Testis (tissue), 3 donors: ENCODE measurements around the gene NEK2. TPM values are rescaled to one million over a fixed set of nuclear protein-coding genes. Genes with fewer than 3 reads are reported as not detected.
"Not testable (repeated sequence)": the region's sequence is repeated elsewhere in the genome, so short reads cannot be mapped to it uniquely, and the experiment has no call there.

ENCODE experiments used
- DNase-seq: peaks from one replicate; pipeline ENCODE4 v3.0.0-alpha.2; 2019
- H3K27ac ChIP-seq, 2 donors: fragments of 200-600 bp; sonication (generic); one replicate each; pipeline ENCODE4 v1.5.1; 2019
- H3K27me3 ChIP-seq: fragments of 200-600 bp; sonication (generic); one replicate; pipeline ENCODE4 v1.5.1; 2019
- H3K36me3 ChIP-seq: fragments of 200-600 bp; sonication (generic); one replicate; pipeline ENCODE4 v1.5.1; 2017; ENCODE audit warnings: low read depth; ENCODE audit errors: missing control alignments
- H3K4me1 ChIP-seq: fragments of 200-600 bp; sonication (generic); one replicate; pipeline ENCODE4 v1.5.1; 2019
- H3K4me3 ChIP-seq, 2 donors: fragments of 200-600 bp; sonication (generic); one replicate each; pipeline ENCODE4 v1.5.1; 2017 to 2019
- H3K9me3 ChIP-seq: fragments of 200-600 bp; sonication (generic); one replicate; pipeline ENCODE4 v1.5.1; 2017
- CTCF ChIP-seq, 3 experiments: fragments of 450-650 bp in 2 of 3; fragments of 200-600 bp in 1 of 3; sonication (generic) in 1 of 3; IDR thresholded peaks; one replicate each; pipeline ENCODE4 v1.5.1; 2016 to 2019; ENCODE audit warnings: antibody characterized with exemption in 3 of 3, mild to moderate bottlenecking in 2 of 3, moderate library complexity in 1 of 3
- POLR2A ChIP-seq: fragments of 450-650 bp; IDR thresholded peaks from one replicate; pipeline ENCODE4 v1.6.1; 2017; ENCODE audit warnings: antibody characterized with exemption, mild to moderate bottlenecking, moderate library complexity
- WGBS, 2 donors: methylation state at CpG; one replicate each; pipeline ENCODE4 v1.1.5; 2018; 5-methylcytosine and 5-hydroxymethylcytosine counted together
- intact Hi-C: fragments of 100-400 bp; cut with DNase I; formaldehyde crosslinking; loops from one replicate; pipeline ENCODE4 v1.15.1; 2023; ENCODE audit warnings: low total_unique reads
- polyA plus RNA-seq: library from polyadenylated mRNA; stranded (reverse); fragments of 350-450 nt; fragmentation: Illumina TruSeq; extraction: RNeasy Lipid Tissue Mini Kit (QIAGEN cat#74804); gene quantifications from one replicate; pipeline ENCODE4 v1.2.3, GENCODE V29; 2014; ENCODE audit warnings: low read depth, low replicate concordance; ENCODE audit not compliant: insufficient read depth
- total RNA-seq, 2 donors: library from RNA; depleted of rRNA; stranded (reverse); fragments of >200 nt; gene quantifications; one replicate each; pipeline ENCODE4 v1.2.3, GENCODE V29; 2016

NEK2 gene
- total and polyA plus RNA-seq, 3 donors from 2014 or later, result 40.0 to 126 (median 53.9) TPM

- intact Hi-C loops, result no loop called here
These were observed 10.4 kb upstream of the NEK2 start for GRCh38 chr1:211685823-211686222.

GRCh38 chr1:211684791-211685190, 9.4 kb upstream of the NEK2 start:
- no peak for TF ChIP-seq POLR2A
- no peak for TF ChIP-seq CTCF (IDR thresholded peaks at IDR 0.05)
- H3K4me1 ChIP-seq, result no peaks in the 10 kb centered on the region
- H3K9me3 ChIP-seq, result no peaks in the 10 kb centered on the region
- no peaks in the 10 kb centered on the region for H3K36me3 ChIP-seq
- no peak for DNase-seq
- 66 to 73% methylated on average over 3 of the region's 3 CpGs for WGBS, 2 donors
- H3K4me3 ChIP-seq, result no peak overlapping the region
- intact Hi-C loops, result no loop called here
- no peaks in the 10 kb centered on the region for H3K27me3 ChIP-seq
- no peak overlapping the region for H3K27ac ChIP-seq

More at GRCh38 chr1:211685823-211686222, 10.4 kb upstream of the NEK2 start:
- TF ChIP-seq CTCF (IDR thresholded peaks at IDR 0.05), result no peak
- TF ChIP-seq POLR2A, result no peak
- DNase-seq, result no peak
- H3K27me3 ChIP-seq, result no peaks in the 10 kb centered on the region
- 83 to 88% methylated on average over 7 of the region's 7 CpGs for WGBS, 2 donors
- H3K27ac ChIP-seq, result no peak overlapping the region
- H3K4me1 ChIP-seq, result no peaks in the 10 kb centered on the region
- no peak overlapping the region for H3K4me3 ChIP-seq
- no peaks in the 10 kb centered on the region for H3K9me3 ChIP-seq
- no peaks in the 10 kb centered on the region for H3K36me3 ChIP-seq

- TF ChIP-seq CTCF (IDR thresholded peaks at IDR 0.05), result no peak
- 43 to 50% methylated on average over 3 of the region's 3 CpGs for WGBS, 2 donors
- H3K4me1 ChIP-seq, result no peaks in the 10 kb centered on the region
- DNase-seq, result no peak
- no peak overlapping the region for H3K27ac ChIP-seq
- no peaks in the 10 kb centered on the region for H3K27me3 ChIP-seq
- no peaks in the 10 kb centered on the region for H3K36me3 ChIP-seq
- H3K9me3 ChIP-seq, result no peaks in the 10 kb centered on the region
- intact Hi-C loops, result no loop called here
- H3K4me3 ChIP-seq, result no peak overlapping the region
These were observed 8.9 kb upstream of the NEK2 start for GRCh38 chr1:211684331-211684730.

DNA sequence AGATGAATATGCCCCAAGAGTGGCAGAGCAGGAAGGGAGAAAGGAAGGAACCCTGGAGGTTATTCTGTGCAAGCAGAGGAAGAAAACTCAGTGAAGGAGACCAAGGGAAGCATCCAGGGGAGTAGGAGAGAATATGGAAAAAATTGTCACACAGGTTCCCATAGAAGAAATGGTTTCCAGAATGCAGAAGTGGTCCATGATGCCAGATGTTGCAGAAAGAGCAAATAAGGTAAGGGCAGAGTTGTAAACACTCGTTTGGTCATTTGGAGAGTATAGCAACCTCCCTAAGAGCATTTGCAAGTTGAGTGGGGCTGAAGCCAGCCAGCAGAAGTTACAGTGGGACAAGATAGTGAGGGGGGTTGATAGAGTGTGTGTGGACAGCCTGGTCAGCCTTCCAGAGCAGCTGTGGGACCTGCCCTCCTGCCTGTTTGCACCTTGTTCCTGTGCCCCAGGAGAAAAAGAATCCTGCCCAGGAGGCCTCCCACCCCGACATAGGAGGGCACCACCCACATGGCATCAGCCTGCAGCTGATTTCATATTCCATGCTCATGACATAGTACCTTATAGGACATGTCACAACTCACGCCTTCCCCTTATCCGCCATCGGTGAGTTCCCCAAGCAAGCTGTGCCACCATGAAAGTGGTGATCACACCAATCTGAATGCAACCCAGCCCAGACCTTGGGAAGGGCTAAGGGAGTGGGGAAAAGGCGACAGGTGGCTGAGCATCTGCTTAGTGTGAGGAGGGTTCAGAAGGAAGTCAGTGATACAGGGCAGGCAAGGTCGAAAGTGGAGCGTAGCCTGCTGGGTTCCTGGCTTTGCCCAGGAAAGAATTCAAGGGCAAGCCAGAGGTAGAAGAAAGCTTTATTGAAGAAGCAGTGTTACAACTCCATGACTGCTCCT, 8.2 kb upstream of the NEK2 start:
- H3K27ac ChIP-seq, result no peak overlapping the region
- no peaks in the 10 kb centered on the region for H3K9me3 ChIP-seq
- no peaks in the 10 kb centered on the region for H3K27me3 ChIP-seq
- no peak overlapping the region for H3K4me3 ChIP-seq
- H3K36me3 ChIP-seq, result no peaks in the 10 kb centered on the region
- H3K4me1 ChIP-seq, result no peaks in the 10 kb centered on the region
- WGBS, 2 donors, result 77 to 80% methylated on average over 8 of the region's 8 CpGs
- no peak for TF ChIP-seq POLR2A
- no peak for TF ChIP-seq CTCF (IDR thresholded peaks at IDR 0.05)
- intact Hi-C loops, result no loop called here
- DNase-seq, result no peak

DNA sequence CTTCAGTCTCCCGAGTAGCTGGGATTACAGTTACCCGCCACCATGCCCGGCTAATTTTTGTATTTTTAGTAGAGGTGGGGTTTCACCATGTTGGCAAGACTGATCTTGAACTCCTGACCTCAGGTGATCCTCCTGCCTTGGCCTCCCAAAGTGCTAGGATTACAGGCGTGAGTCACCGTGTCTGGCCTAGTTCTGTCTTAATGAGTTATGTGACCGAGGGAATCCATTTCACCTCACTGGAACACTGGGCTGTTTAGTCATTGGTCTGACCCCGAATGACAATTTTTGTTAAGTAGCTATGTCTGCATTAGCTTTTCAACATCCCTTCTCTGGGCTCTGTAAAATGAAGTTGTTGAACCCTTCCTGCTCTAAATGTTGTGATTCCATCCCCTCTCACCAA, 6.8 kb upstream of the NEK2 start:
- H3K36me3 ChIP-seq, H3K4me1 ChIP-seq, H3K9me3 ChIP-seq, intact Hi-C loops, H3K27ac ChIP-seq, DNase-seq, H3K27me3 ChIP-seq, H3K4me3 ChIP-seq: not testable (repeated sequence)
- 91% methylated on average over 7 of the region's 7 CpGs for WGBS, 2 donors
